Thyroid gland (tissue), 4 donors: ENCODE results near the gene ROPN1B. TPM values are rescaled to one million over a fixed set of nuclear protein-coding genes. Genes with fewer than 3 reads are reported as not detected.
"Not testable (repeated sequence)": the region's sequence is repeated elsewhere in the genome, so short reads cannot be mapped to it uniquely, and the experiment has no call there.

Source experiments
- DNase-seq, 2 donors: peaks; one replicate each; pipeline ENCODE4 v3.0.0-alpha.2; 2019
- H3K27ac ChIP-seq, 3 donors: fragments of 200-600 bp; sonication (generic); 1 replicate in 2 of 3; 2 replicates in 1 of 3; pipeline ENCODE4 v1.5.1; 2016 to 2019; ENCODE audit warnings: mild to moderate bottlenecking in 1 of 3, moderate library complexity in 1 of 3
- H3K27me3 ChIP-seq: fragments of 200-600 bp; sonication (generic); one replicate; pipeline ENCODE4 v1.5.1; 2019
- H3K36me3 ChIP-seq, 2 donors: fragments of 200-600 bp; sonication (generic); one replicate each; pipeline ENCODE4 v1.5.1; 2016 to 2019
- H3K4me1 ChIP-seq, 2 donors: fragments of 200-600 bp; sonication (generic); one replicate each; pipeline ENCODE4 v1.5.1; 2017 to 2019
- H3K4me3 ChIP-seq, 3 donors: fragments of 200-600 bp; sonication (generic); replicated peaks in 1 of 3; 1 replicate in 2 of 3; 2 replicates in 1 of 3; pipeline ENCODE4 v1.5.1; 2016; ENCODE audit warnings: mild to moderate bottlenecking in 1 of 3
- H3K9me3 ChIP-seq: fragments of 200-600 bp; sonication (generic); one replicate; pipeline ENCODE4 v1.5.1; 2017
- POLR2A ChIP-seq, 2 donors: fragments of 450-650 bp; IDR thresholded peaks; one replicate each; pipeline ENCODE4 v1.6.1; 2017; ENCODE audit warnings: antibody characterized with exemption in 2 of 2, mild to moderate bottlenecking in 2 of 2, moderate library complexity in 1 of 2
- WGBS, 2 donors: methylation state at CpG; one replicate each; pipeline ENCODE4 v1.1.5; 2017; 5-methylcytosine and 5-hydroxymethylcytosine counted together
- intact Hi-C: fragments of 100-400 bp; cut with DNase I; formaldehyde crosslinking; loops from one replicate; pipeline ENCODE4 v1.15.1; 2023
- total RNA-seq, 4 donors: library from RNA; depleted of rRNA; stranded (reverse); fragments of >200 nt; gene quantifications; one replicate each; pipeline ENCODE4 v1.2.3, GENCODE V29; 2016
- TF ChIP-seq, protein P1 (sequence below), 6 experiments: fragments of 200-600 bp in 3 of 6; fragments of 450-650 bp in 3 of 6; sonication (generic) in 3 of 6; IDR thresholded peaks; one replicate each; pipeline ENCODE4 v1.5.1; 2016 to 2019; ENCODE audit warnings: antibody characterized with exemption in 6 of 6, mild to moderate bottlenecking in 2 of 6, inconsistent platforms in 1 of 6, moderate library complexity in 1 of 6

The ROPN1B gene
- 1 to 10 TPM in 2 of 4 donors, under 1 TPM in 2; 0.54 to 2.4 (median 1.5) TPM for total RNA-seq

DNA sequence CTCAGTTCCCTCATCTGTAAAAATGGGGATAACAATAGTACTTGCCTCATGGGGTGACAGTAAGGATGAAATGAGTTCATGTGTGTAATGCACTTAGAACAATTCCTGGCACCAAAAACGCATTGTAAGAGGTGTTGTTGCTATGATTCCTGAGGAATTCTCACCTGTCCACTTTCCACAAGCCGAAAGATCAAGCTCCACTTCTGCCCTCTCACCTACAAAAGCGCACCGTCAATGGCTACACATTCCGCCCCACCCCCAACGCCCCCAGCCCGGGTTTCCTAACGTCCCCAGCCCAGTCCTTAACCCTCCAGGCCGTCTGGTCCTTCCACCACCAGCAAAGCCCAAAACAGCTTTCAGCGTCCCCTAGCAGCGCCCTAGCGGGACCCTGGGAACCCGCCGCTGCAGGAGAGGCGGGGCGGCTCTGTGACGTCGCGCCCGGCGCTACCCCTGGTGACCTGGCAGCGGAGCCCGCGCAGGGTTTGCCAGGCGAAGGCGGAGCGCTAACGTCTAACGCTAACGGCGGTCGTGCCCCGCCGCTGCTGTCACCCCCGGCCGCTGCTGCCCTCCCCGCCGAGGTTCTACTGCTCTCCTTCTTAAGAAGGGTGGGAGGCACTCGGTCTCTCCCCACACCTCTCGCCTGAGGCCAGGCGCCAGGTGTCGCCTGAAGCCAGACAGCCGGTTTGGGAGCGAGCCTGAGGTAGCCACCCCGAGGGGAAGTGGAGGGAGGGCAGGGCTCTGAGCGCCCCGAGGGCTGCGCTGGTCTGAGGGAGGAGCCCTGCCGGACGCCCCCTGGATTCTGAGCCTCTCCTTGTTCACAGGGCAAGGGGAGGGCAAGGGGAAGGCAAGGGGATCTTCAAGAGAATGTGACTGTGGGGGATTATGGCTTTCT is at the start of gene ROPN1B:
ROPN1B (plus strand) TSS at position 478 of the 892 bp plus-strand sequence. CDS start 2,877 bp downstream, outside the sequence.
- H3K4me3 ChIP-seq, DNase-seq, H3K27me3 ChIP-seq, H3K36me3 ChIP-seq, intact Hi-C loops, H3K9me3 ChIP-seq: not testable (repeated sequence)
- 10% methylated on average over 3 of the region's 50 CpGs; no CpG with 5 or more reads in 1 of the 2 donors for WGBS, 2 donors
- peak within 1 kb of the TSS in 1 of 3 donors; percentile 9 for H3K27ac ChIP-seq
- peaks cover 4 to 12% of the 10 kb centered on the region in 2 donors for H3K4me1 ChIP-seq

DNA sequence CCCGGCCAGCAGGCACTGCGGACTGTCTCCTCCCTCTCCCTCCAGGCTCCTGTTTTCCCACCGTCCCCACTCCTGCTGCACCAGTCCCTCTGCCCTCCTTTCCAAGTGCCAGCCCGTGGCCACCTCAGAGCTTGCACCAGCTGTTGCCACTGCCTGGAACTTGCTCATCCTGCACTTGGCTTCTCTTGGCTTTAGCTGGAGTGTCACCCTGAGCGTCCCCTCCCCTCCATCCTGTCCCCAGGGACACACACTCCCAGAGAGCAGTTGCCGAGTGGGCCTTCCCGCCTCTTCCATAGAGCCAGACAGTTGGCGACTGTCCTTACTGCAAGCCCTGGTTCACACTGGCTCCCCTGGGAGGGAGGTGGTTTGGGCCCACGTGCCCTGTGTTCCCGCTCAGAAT is 48.8 kb upstream of the ROPN1B start:
- H3K9me3 ChIP-seq, result not testable (repeated sequence)

DNA sequence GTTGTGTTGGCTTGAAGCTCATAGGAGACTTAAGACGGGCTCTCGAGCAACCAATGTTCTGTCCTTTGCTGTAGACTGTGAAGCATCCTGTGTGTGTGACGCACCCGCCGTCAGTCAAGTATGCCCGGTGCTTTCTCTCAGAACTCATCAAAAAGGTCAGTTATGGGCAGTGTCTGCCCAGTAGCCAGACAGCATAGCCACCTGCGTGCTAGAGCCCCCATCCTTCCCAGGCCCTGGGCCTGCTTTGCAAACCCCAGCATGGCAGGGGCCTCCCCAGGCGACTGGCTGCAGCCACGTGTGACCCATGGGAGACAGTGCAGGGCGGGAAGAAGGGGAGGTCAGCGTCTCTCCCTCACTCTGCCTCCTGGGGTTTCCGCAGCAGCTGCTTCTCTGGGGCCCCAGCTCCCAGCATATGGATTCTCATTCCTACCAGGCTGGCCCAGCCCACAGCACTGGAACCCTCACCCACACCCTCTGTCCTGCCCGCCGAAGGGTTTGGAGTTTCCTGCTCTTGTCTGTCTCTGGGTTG is 48.2 kb upstream of the ROPN1B start:
- intact Hi-C loops, H3K4me1 ChIP-seq, H3K36me3 ChIP-seq, H3K9me3 ChIP-seq, H3K27me3 ChIP-seq, DNase-seq, H3K4me3 ChIP-seq, H3K27ac ChIP-seq: not testable (repeated sequence)
- WGBS, 2 donors, result 88 to 90% methylated on average over 8 to 14 of the region's 14 CpGs

More for the DNA sequence above, 48.8 kb upstream of the ROPN1B start:
- H3K4me3 ChIP-seq, DNase-seq, H3K27me3 ChIP-seq, H3K27ac ChIP-seq, H3K4me1 ChIP-seq, intact Hi-C loops, H3K36me3 ChIP-seq: not testable (repeated sequence)
- 77 to 81% methylated on average over 10 of the region's 10 CpGs for WGBS, 2 donors

DNA sequence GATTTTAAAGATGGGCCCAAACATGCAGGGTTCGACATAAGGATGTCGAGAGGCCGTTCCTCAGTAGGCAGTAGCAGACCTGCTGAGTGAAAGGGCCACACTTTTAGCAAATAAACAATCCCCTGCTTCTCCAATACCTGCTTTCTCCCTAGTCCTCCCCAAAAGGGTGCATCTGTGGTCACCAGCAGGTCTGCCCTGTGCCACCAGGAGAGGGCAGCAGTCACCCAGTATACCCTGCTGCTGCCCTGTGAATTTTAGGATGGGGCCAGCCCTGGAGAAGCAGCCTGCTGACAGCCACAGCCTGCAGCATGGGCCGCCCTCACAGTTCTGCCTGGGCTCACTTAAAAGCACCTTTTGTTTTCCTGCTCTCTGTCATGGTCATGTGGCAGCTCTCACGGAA is 47.3 kb upstream of the ROPN1B start:
- DNase-seq, result peak; percentile 79 to 82

DNA sequence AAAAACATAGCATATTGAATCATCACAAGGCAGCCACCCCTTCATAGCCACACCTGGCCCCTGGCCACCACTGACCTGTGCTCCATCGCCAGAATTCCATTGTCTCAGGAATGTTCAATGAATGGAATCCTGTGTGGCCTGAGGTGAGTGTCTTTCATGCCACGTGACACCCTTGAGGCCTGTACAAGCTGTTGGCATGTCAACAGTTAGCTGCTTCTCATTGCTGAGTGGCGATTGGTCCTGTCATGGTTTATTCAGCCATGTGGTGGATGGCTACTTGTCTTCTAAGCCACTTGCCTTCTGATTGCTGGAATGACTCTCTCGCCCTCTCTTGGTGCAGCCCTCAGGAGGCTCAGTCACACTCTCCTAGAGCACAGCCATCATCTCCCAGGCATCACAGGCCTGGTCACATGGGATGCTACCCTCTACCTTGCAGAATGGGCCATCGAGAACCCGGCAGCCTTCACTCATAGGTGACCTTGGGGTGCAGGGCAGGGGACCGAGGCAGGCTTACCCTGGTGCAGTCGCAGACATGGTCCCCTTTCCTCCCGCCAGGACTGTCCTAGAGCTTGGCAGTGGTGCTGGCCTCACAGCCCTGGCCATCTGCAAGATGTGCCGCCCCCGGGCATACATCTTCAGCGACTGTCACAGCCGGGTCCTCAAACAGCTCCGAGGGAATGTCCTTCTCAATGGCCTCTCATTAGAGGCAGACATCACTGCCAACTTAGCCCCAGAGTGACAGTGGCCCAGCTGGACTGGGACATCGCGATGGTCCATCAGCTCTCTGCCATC is 45.5 kb upstream of the ROPN1B start:
- H3K4me1 ChIP-seq, H3K9me3 ChIP-seq, H3K27me3 ChIP-seq, intact Hi-C loops, H3K36me3 ChIP-seq, H3K4me3 ChIP-seq, H3K27ac ChIP-seq: not testable (repeated sequence)
- 82 to 85% methylated on average over 5 to 13 of the region's 16 CpGs for WGBS, 2 donors
- peak; percentile 42 to 58 for DNase-seq

More for the DNA sequence above, 47.3 kb upstream of the ROPN1B start:
- H3K36me3 ChIP-seq, H3K4me3 ChIP-seq, H3K9me3 ChIP-seq, H3K4me1 ChIP-seq, intact Hi-C loops, H3K27me3 ChIP-seq, H3K27ac ChIP-seq: not testable (repeated sequence)
- TF ChIP-seq, protein P1, sequence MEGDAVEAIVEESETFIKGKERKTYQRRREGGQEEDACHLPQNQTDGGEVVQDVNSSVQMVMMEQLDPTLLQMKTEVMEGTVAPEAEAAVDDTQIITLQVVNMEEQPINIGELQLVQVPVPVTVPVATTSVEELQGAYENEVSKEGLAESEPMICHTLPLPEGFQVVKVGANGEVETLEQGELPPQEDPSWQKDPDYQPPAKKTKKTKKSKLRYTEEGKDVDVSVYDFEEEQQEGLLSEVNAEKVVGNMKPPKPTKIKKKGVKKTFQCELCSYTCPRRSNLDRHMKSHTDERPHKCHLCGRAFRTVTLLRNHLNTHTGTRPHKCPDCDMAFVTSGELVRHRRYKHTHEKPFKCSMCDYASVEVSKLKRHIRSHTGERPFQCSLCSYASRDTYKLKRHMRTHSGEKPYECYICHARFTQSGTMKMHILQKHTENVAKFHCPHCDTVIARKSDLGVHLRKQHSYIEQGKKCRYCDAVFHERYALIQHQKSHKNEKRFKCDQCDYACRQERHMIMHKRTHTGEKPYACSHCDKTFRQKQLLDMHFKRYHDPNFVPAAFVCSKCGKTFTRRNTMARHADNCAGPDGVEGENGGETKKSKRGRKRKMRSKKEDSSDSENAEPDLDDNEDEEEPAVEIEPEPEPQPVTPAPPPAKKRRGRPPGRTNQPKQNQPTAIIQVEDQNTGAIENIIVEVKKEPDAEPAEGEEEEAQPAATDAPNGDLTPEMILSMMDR (IDR thresholded peaks at IDR 0.05), result peak; percentile 27 to 84 (median 66)
- TF ChIP-seq POLR2A (IDR thresholded peaks at IDR 0.05), result peak in 1 of 2 donors; percentile 6
- 40 to 41% methylated on average over 5 of the region's 5 CpGs for WGBS, 2 donors

DNA sequence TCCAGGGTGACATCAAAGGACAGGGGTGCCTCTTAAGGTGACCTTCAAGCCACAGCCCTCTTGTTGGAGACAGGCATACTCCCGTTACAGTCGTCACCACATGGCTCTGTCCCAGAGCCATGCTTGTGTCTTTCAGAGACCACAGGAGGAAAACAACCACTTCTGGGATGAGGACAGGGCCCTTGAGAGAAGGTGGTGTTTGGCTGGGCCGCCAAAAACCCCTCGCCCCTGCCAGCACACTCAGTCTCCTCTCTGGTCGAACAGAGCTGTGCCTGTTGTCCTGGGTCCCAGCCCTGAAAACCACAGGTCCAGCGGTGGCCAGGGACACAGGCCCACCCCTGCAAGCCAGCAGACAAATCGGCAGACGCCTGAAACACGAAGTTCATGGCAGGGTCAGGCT is 44.7 kb upstream of the ROPN1B start:
- intact Hi-C loops, H3K4me1 ChIP-seq, H3K36me3 ChIP-seq, H3K27me3 ChIP-seq, H3K9me3 ChIP-seq, DNase-seq, H3K27ac ChIP-seq, H3K4me3 ChIP-seq: not testable (repeated sequence)
- 76 to 81% methylated on average over 8 to 9 of the region's 9 CpGs for WGBS, 2 donors

DNA sequence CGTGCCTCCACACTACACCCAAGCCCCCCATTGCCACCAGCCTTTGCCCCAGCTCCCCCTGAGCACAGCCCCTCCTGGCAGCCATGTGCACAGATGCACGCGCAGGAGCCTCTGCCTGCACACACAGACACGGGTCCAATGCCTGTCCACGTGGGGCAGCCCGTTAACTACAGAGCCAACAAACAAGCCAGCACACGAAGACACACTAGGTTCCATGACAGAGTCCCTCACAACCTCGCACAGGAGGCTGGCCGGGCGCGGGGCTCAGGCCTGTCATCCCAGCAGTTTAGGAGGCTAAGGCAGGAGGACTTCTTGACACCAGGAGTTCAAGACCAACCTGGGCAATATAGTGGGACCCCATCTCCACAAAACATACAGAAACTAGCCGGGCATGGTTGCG is 43.3 kb upstream of the ROPN1B start:
- H3K9me3 ChIP-seq, H3K4me1 ChIP-seq, H3K36me3 ChIP-seq, intact Hi-C loops, H3K4me3 ChIP-seq, H3K27me3 ChIP-seq, H3K27ac ChIP-seq, DNase-seq: not testable (repeated sequence)
- 90 to 93% methylated on average over 8 to 12 of the region's 13 CpGs for WGBS, 2 donors
